Prostate gland (tissue), 2 donors: ENCODE data around the gene DIPK1C. TPM values are rescaled to one million over a fixed set of nuclear protein-coding genes. Genes with fewer than 3 reads are reported as not detected.

Experiments
- DNase-seq: peaks from one replicate; pipeline ENCODE4 v3.0.0-alpha.2; 2019; ENCODE audit warnings: low spot score
- H3K27ac ChIP-seq, 2 donors: fragments of 200-600 bp; sonication (generic); 2 replicates each; pipeline ENCODE4 v1.5.1; 2017 to 2019
- H3K27me3 ChIP-seq: fragments of 200-600 bp; sonication (generic); replicated peaks from 2 replicates; pipeline ENCODE4 v1.5.1; 2019; ENCODE audit not compliant: insufficient read depth
- H3K36me3 ChIP-seq, 2 donors: fragments of 200-600 bp; sonication (generic); 1 replicate in 1 of 2; 2 replicates in 1 of 2; pipeline versions ENCODE4 v1.5.1 to v1.8.1; 2017 to 2019
- H3K4me1 ChIP-seq: fragments of 200-600 bp; sonication (generic); replicated peaks from 2 replicates; pipeline ENCODE4 v1.5.1; 2019
- H3K4me3 ChIP-seq, 2 donors: fragments of 200-600 bp; sonication (generic); 2 replicates each; pipeline ENCODE4 v1.5.1; 2017 to 2019
- H3K9me3 ChIP-seq: fragments of 200-600 bp; sonication (generic); 2 replicates; pipeline ENCODE4 v1.5.1; 2017
- POLR2A ChIP-seq: fragments of 450-650 bp; IDR thresholded peaks from one replicate; pipeline ENCODE4 v1.6.1; 2016; ENCODE audit warnings: antibody characterized with exemption, mild to moderate bottlenecking
- POLR2AphosphoS5 ChIP-seq: sonication (generic); formaldehyde crosslinking; IDR thresholded peaks from one replicate; pipeline ENCODE4 v1.6.1; 2017; ENCODE audit warnings: antibody characterized with exemption
- WGBS: methylation state at CpG from one replicate; pipeline ENCODE4 v1.1.5; 2018; 5-methylcytosine and 5-hydroxymethylcytosine counted together
- intact Hi-C: fragments of 100-400 bp; cut with DNase I; formaldehyde crosslinking; loops from one replicate; pipeline ENCODE4 v1.14.2; 2022
- total RNA-seq, 2 donors: library from RNA; depleted of rRNA; stranded (reverse); fragments of >200 nt; gene quantifications; one replicate each; pipeline ENCODE4 v1.1.0, GENCODE V29; 2016
- TF ChIP-seq, protein P1 (sequence below), 4 experiments: fragments of 200-600 bp in 2 of 4; fragments of 450-650 bp in 2 of 4; sonication (generic) in 2 of 4; IDR thresholded peaks; 1 replicate in 3 of 4; 2 replicates in 1 of 4; pipeline ENCODE4 v1.5.1; 2016 to 2019; ENCODE audit warnings: antibody characterized with exemption in 4 of 4, mild to moderate bottlenecking in 2 of 4, moderate library complexity in 2 of 4

Gene DIPK1C
- total RNA-seq, 2 donors from 2014 or later, result 10.8 TPM; not detected in 1

- no peak overlapping the region for H3K27ac ChIP-seq
- no peaks in the 10 kb centered on the region for H3K36me3 ChIP-seq
- no peaks in the 10 kb centered on the region for H3K9me3 ChIP-seq
- H3K27me3 ChIP-seq, result no peaks in the 10 kb centered on the region
- H3K4me1 ChIP-seq, result no peaks in the 10 kb centered on the region
- intact Hi-C loops, result no loop called here
- WGBS, result 82% methylated on average over 14 of the region's 14 CpGs
- no peak for DNase-seq
- no peak overlapping the region for H3K4me3 ChIP-seq
- TF ChIP-seq POLR2AphosphoS5, result no peak
- no peak for TF ChIP-seq POLR2A
- TF ChIP-seq, protein P1, sequence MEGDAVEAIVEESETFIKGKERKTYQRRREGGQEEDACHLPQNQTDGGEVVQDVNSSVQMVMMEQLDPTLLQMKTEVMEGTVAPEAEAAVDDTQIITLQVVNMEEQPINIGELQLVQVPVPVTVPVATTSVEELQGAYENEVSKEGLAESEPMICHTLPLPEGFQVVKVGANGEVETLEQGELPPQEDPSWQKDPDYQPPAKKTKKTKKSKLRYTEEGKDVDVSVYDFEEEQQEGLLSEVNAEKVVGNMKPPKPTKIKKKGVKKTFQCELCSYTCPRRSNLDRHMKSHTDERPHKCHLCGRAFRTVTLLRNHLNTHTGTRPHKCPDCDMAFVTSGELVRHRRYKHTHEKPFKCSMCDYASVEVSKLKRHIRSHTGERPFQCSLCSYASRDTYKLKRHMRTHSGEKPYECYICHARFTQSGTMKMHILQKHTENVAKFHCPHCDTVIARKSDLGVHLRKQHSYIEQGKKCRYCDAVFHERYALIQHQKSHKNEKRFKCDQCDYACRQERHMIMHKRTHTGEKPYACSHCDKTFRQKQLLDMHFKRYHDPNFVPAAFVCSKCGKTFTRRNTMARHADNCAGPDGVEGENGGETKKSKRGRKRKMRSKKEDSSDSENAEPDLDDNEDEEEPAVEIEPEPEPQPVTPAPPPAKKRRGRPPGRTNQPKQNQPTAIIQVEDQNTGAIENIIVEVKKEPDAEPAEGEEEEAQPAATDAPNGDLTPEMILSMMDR (IDR thresholded peaks at IDR 0.05), result no peak
Measured at GRCh38 chr18:74436158-74436769, 20.8 kb downstream of the DIPK1C start.

DNA sequence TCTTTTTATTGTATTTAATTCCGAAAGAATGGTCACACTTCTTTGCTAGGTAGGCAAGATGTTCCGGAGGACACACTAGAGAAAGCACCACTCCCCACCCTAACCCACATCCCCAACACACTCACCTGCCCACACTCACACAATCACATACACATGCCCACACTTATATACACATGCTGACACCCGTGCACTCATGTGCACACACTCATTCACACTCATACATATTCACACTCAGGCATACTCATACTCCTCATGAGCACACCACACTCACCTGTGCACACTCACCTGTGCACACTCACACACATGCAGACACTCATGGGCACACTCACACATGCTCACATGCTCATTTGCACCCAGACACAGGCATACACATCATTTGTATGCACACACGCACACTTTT is 21.4 kb downstream of the DIPK1C start:
- H3K27me3 ChIP-seq, result no peaks in the 10 kb centered on the region
- no peaks in the 10 kb centered on the region for H3K36me3 ChIP-seq
- no peak overlapping the region for H3K27ac ChIP-seq
- H3K9me3 ChIP-seq, result no peaks in the 10 kb centered on the region
- no peaks in the 10 kb centered on the region for H3K4me1 ChIP-seq
- TF ChIP-seq, protein P1 (IDR thresholded peaks at IDR 0.05), result no peak
- TF ChIP-seq POLR2A (no peak), POLR2AphosphoS5 (no peak)
- 73% methylated on average over 4 of the region's 4 CpGs for WGBS
- intact Hi-C loops, result no loop called here
- DNase-seq, result no peak
- no peak overlapping the region for H3K4me3 ChIP-seq

GRCh38 chr18:74434466-74434865 is 22.6 kb downstream of the DIPK1C start:
- intact Hi-C loops, result no loop called here
- no peaks in the 10 kb centered on the region for H3K36me3 ChIP-seq
- TF ChIP-seq POLR2A, result no peak
- TF ChIP-seq POLR2AphosphoS5, result no peak
- TF ChIP-seq, protein P1 (IDR thresholded peaks at IDR 0.05), result no peak
- WGBS, result 93% methylated on average over 11 of the region's 11 CpGs
- no peak overlapping the region for H3K4me3 ChIP-seq
- no peaks in the 10 kb centered on the region for H3K4me1 ChIP-seq
- no peaks in the 10 kb centered on the region for H3K27me3 ChIP-seq
- no peak overlapping the region for H3K27ac ChIP-seq
- no peaks in the 10 kb centered on the region for H3K9me3 ChIP-seq
- no peak for DNase-seq

DNA sequence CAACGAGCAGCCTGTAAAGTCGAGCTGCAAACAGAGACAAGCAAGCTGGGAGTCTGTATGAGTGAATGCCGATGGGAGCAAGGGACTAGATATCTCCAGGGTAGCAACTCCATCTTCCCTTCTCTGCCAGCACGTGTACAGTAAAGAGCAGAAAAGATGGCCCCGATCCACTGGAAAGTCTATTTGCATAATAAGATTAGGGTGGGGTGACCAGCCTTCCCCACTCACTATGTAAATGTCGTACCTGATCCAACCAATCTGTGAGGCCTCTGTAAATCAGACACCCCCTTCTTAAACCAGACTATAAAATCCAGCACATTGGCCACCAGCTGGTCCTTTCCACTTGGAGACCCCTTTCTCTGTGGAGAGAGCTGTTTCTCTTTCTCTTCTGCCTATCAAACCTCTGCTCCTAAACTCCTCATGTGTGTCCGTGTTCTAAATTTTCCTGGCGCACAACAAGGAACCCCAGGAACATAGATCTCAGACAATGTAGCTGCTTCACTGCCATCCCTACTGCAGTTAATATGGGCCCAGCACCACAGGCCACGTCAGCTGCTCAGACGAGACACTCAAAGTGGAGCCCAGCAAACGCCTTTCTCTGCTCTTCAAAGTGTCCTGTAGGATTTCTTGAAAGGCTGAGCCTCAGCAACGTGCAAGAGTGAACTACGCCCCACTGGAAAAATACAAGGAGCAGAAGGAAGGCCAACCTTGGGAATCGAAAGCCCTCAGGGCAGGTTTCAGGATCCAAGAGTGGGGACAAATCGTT is 26.1 kb downstream of the DIPK1C start:
- no peaks in the 10 kb centered on the region for H3K27me3 ChIP-seq

More for the DNA sequence above, 26.1 kb downstream of the DIPK1C start:
- intact Hi-C loops, result no loop called here
- H3K4me1 ChIP-seq, result no peaks in the 10 kb centered on the region
- H3K4me3 ChIP-seq, result no peak overlapping the region
- TF ChIP-seq, protein P1 (IDR thresholded peaks at IDR 0.05), result no peak
- TF ChIP-seq POLR2A (no peak), POLR2AphosphoS5 (no peak)
- H3K36me3 ChIP-seq, result no peaks in the 10 kb centered on the region
- 69% methylated on average over 15 of the region's 15 CpGs for WGBS
- H3K27ac ChIP-seq, result no peak overlapping the region
- DNase-seq, result no peak
- H3K9me3 ChIP-seq, result no peaks in the 10 kb centered on the region
